Pons (tissue), 1 donor: ENCODE data around the gene GPR183.

Source experiments
- DNase-seq: peaks from one replicate; pipeline ENCODE4 v3.0.0-alpha.2; 2016; ENCODE audit warnings: low spot score

GPR183 gene

GRCh38 chr13:99294958-99295357 lies 12.2 kb downstream of the GPR183 start:
- no peak for DNase-seq

GRCh38 chr13:99294198-99294597 lies 13.0 kb downstream of the GPR183 start:
- no peak for DNase-seq

DNA sequence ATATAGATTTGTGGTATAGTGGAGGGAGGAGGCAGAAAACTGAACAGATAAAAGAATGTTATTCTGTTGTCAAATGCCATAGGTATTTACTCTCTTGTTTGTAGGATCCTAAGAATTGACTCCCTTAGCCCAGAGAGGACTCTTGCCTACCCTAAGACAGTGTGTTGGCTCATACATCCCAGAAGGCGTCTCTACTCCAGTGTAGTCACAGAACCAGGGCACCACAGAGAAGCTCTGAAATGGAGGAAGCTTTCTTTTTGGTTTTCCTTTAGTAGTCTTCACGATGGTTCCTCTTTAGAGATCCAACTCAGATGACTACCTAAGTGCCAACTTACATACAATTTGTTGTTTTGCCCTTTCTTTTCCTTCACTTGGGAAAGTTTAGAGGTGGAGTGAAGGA lies 14.0 kb downstream of the GPR183 start:
- DNase-seq = no peak

DNA sequence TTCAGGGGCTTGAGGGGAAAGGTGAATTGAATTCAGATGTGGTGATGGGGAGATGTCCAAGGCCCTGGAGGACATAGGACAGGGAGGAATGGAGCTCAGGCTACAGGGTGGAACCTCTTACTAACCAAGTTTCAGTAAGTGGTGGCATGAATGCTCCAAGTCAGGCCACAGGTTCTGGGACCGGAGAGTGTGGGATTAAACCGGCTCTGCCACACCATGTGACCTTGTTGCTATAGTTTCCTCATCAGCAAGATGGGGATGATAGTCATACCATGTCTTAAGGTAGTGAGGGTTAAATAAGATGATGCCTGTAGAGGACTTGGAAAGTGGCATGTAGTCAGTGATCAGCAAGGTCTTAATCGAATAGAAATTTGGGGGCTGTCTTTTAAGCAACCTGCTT lies 16.3 kb downstream of the GPR183 start:
- no peak for DNase-seq

- no peak for DNase-seq
These were observed 17.4 kb downstream of the GPR183 start for GRCh38 chr13:99289674-99290337.

DNA sequence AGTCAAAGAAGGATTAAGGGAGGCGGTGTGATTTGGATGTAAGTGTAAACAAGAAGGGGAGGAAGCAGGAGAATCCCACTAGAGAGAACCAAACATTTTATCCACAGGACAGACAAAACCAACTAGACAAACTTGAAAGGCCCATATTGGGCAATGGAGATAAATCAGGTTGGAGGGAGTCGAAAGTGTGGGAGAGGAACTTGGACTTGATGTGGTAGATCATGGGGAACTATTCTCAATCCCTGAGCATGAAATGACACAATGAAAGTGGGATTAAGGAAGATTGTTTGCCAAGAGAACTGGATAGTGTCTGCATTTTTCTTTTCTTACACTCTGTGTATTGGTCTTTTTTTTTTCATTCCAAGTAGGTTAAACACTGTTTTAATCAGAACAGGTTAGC lies 17.9 kb downstream of the GPR183 start:
- DNase-seq = no peak

GRCh38 chr13:99288089-99288488 lies 19.1 kb downstream of the GPR183 start:
- no peak for DNase-seq

DNA sequence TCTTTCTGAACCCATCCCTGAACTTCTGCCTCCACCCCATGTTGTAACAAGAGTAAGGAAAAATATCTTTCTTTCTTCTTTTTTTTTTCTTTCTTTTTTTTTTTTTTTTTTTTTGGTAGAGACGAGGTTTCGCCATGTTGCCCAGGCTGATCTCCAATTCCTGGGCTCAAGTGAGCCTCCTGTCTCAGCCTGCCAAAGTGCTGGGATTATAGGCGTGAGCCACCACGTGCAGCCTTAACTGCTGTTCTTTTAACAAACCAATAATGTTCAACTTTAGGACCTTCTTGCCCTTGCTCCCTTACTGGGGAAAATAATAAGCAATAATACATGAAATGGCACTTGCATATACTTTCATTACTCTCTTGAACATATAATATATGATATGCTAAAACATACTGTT lies 19.6 kb downstream of the GPR183 start:
- no peak for DNase-seq

GRCh38 chr13:99285432-99286182 lies 21.6 kb downstream of the GPR183 start:
- DNase-seq = no peak

GRCh38 chr13:99282264-99283231 lies 24.7 kb downstream of the GPR183 start:
- DNase-seq = peak; percentile 52

- DNase-seq = no peak
These were observed 25.4 kb downstream of the GPR183 start for GRCh38 chr13:99281811-99282263.

DNA sequence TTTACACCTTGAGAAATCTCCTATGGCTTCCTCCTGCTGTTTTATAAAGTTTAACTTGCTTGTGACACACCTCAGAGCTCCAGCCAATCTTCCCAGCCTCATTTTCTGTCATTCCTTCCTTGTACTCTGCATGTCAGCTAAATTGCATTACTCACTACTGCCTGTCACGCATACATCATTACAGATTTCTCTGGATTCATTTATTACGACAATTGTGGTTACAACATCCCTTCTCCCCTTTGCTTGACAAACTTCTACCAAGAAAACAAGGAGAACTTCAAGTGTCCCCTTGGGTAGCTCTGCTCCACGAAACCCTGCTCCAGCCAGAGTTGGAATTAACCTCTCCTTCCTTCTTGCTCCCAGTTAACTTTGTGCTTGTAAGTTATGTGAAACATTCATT lies 27.0 kb downstream of the GPR183 start:
- DNase-seq = no peak

DNA sequence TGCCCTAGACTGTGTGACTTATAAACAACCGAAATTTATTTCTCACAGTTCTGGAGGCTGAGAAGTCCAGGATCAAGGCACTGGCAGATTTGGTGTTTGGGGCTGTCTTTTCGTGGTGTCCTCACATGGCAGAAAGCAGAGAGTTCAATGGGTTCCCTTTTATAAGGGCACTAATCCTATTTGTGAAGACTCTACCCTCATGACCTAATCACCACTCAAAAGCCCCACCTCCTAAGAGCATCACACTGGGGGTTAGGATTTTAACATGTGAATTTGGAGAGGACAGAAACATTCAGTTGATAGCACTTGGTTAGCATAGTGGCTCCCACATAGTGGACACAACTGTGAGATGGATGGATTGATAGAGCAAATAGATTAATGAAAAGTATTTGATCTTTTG lies 27.6 kb downstream of the GPR183 start:
- no peak for DNase-seq

DNA sequence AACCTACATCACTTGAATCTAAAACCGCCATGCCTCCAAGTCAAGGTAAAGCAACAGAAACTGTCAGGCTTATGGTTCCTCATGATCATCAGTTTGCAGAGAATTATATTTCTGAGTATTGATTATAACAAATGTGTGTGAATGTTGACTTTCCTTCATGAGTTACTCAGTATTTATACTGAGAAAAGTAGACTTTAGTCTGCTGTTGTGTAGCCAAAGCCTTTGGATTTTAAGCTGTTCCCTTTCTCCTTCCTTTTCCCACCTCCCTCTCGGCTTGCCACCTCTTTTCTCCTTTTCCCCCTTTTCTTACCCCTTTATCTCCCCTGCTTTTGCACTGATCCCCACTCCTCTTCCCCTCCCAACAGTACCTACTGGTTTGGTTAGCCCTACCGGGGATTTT lies 28.4 kb downstream of the GPR183 start:
- no peak for DNase-seq

DNA sequence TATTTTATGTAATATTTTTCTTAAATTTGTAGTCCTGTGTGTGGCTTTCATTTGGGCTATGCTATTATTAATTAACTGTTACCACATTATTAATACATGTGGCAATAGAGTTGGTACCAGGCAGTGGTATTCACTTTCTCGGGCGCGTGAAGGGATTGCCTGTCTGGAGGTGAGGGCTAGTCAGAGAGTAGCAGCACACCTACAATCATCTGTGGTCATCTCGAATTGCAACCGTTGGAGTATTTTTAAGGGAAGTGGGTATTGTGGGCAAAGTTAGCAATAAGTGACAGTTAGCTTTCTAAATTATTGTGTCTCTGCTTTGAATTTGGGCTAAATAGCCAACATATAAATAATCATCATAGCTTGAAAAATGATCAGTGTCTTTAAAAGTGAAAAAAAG lies 29.0 kb downstream of the GPR183 start:
- DNase-seq = no peak

GRCh38 chr13:99277629-99278028 lies 29.6 kb downstream of the GPR183 start:
- DNase-seq = no peak

GRCh38 chr13:99276706-99277105 lies 30.5 kb downstream of the GPR183 start:
- no peak for DNase-seq

GRCh38 chr13:99275093-99275469 lies 32.1 kb downstream of the GPR183 start:
- no peak for DNase-seq

GRCh38 chr13:99273128-99273527 lies 34.1 kb downstream of the GPR183 start:
- no peak for DNase-seq

DNA sequence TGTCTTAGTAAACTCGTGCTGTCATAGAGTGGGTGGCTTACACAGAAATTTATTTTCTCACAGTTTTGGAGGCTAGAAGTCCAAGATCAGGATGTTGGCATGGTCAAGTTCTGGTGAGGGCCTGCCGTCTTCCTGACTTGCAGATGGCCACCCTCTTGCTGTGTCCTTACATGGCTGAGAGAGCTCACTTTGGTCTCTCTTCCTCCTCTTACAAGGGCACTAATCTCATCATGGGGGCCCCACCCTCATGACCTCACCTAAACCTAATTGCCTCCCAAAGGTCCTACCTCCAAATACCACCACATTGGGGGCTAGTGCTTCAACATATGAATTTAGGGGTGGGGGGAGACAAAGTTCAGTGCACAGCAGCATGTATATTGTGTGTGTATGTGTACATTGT lies 34.7 kb downstream of the GPR183 start:
- DNase-seq = no peak

DNA sequence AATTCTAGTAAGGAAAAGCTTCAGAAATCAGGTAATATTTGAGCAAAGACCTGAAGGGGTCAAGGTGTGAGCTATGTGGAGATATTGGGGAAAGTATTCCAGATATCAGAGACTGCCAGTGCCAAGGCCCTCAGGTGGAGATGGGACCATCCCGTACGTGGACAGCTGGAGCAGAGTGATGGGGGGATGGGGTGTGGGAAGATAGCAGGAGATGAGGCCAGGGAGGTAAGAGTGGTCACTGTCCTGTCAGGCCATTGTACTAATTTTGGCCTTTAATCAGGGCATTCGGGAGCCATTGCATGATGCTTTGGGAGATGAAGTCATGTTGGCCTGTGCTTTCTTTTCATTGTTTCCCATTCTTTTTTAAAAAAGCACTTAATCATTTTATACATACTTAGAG lies 36.0 kb downstream of the GPR183 start:
- no peak for DNase-seq

DNA sequence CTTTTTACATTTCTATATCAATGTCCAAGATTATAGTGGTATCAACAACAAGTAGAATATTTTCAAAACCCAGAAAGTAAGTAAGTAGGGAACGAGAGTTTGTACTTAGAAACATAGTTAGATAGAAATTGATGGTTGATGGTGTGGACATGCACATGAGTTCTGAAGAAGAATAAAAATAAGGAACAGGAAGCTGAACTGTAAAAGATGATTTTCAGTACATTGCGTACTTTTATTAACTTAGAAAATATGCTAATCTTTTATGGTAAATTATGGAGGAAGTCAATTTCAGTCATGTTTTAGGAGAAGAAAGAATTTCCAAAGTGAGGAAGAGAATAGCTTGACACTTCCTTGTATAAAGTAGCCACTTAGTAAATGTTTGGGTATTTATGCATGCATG lies 36.7 kb downstream of the GPR183 start:
- no peak for DNase-seq
